Non-pigmented ciliary epithelial cell (primary cell): ENCODE data around the gene IQGAP2.
"Not testable (repeated sequence)": the region's sequence is repeated elsewhere in the genome, so short reads cannot be mapped to it uniquely, and the experiment has no call there.

Experiments
- DNase-seq: peaks from one replicate; pipeline ENCODE4 v3.0.0-alpha.2; 2010; ENCODE audit warnings: low read depth

Gene IQGAP2

GRCh38 chr5:76402886-76403765 lies at the start of gene IQGAP2:
TSS of gene IQGAP2 (plus strand) at chr5:76403285. CDS start at chr5:76403546, 261 bp downstream.
- DNase-seq, result no peak

GRCh38 chr5:76356887-76357286 lies 46.2 kb upstream of the IQGAP2 start:
- DNase-seq, result no peak

- no peak for DNase-seq
Observed at GRCh38 chr5:76363352-76364225, 39.5 kb upstream of the IQGAP2 start.

GRCh38 chr5:76364226-76364589 lies 38.9 kb upstream of the IQGAP2 start:
- DNase-seq, result no peak

- no peak for DNase-seq
Observed at GRCh38 chr5:76365561-76365960, 37.5 kb upstream of the IQGAP2 start.

GRCh38 chr5:76366596-76366995 lies 36.5 kb upstream of the IQGAP2 start:
- no peak for DNase-seq

- no peak for DNase-seq
Observed at GRCh38 chr5:76367623-76368371, 35.3 kb upstream of the IQGAP2 start.

- DNase-seq, result no peak
Observed at GRCh38 chr5:76368941-76369340, 34.1 kb upstream of the IQGAP2 start.

- DNase-seq, result not testable (repeated sequence)
Observed at GRCh38 chr5:76369668-76370067, 33.4 kb upstream of the IQGAP2 start.

GRCh38 chr5:76371960-76372322 lies 31.1 kb upstream of the IQGAP2 start:
- DNase-seq, result no peak

- peak; percentile 85 for DNase-seq
Observed at GRCh38 chr5:76372323-76373054, 30.6 kb upstream of the IQGAP2 start.

- peak; percentile 14 for DNase-seq
Observed at GRCh38 chr5:76376148-76376865, 26.8 kb upstream of the IQGAP2 start.

GRCh38 chr5:76376866-76377230 lies 26.2 kb upstream of the IQGAP2 start:
- DNase-seq, result no peak

- no peak for DNase-seq
Observed at GRCh38 chr5:76378355-76378754, 24.7 kb upstream of the IQGAP2 start.

GRCh38 chr5:76379316-76379715 lies 23.8 kb upstream of the IQGAP2 start:
- no peak for DNase-seq

- DNase-seq, result no peak
Observed at GRCh38 chr5:76379855-76380254, 23.2 kb upstream of the IQGAP2 start.

GRCh38 chr5:76380346-76381066 lies 22.6 kb upstream of the IQGAP2 start:
- DNase-seq, result no peak

GRCh38 chr5:76383126-76383832 lies 19.8 kb upstream of the IQGAP2 start:
- DNase-seq, result no peak

GRCh38 chr5:76384189-76384588 lies 18.9 kb upstream of the IQGAP2 start:
- DNase-seq, result no peak

GRCh38 chr5:76384705-76385104 lies 18.4 kb upstream of the IQGAP2 start:
- DNase-seq, result no peak
